ENCODE measurements around the gene KCNJ5.

DNA sequence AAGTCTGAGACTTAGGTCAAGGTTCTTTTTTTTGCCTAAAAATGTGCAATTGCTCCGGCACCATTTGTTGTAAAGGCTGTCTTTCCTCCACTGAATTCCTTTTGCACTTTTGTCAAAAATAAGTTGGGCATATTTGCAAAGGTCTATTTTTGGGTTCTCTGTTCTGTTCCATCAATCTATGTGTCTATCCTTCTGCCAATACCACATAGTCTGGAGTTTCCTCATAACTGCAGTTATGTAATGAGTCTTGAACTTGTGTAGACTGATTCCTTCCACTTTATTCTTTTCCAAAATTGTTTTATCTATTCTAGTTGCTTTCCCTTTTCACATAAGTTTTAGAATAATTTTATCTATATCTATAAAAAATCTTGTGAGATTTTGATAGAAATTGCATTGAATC, 6.7 kb downstream of the KCNJ5 start:
- TF ChIP-seq, protein P1, sequence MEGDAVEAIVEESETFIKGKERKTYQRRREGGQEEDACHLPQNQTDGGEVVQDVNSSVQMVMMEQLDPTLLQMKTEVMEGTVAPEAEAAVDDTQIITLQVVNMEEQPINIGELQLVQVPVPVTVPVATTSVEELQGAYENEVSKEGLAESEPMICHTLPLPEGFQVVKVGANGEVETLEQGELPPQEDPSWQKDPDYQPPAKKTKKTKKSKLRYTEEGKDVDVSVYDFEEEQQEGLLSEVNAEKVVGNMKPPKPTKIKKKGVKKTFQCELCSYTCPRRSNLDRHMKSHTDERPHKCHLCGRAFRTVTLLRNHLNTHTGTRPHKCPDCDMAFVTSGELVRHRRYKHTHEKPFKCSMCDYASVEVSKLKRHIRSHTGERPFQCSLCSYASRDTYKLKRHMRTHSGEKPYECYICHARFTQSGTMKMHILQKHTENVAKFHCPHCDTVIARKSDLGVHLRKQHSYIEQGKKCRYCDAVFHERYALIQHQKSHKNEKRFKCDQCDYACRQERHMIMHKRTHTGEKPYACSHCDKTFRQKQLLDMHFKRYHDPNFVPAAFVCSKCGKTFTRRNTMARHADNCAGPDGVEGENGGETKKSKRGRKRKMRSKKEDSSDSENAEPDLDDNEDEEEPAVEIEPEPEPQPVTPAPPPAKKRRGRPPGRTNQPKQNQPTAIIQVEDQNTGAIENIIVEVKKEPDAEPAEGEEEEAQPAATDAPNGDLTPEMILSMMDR (conservative IDR thresholded peaks at IDR 0.05) = no peak
- TF ChIP-seq ZFX (IDR thresholded peaks at IDR 0.05) = no peak

Measured in C4-2B (cell line).